ENCODE measurements around the gene UGT1A1.

UGT1A1 gene

GRCh38 chr2:233817361-233817911 is 57.4 kb downstream of the UGT1A1 start:
- Histone ChIP-seq H3F3A (ENCODE audit: insufficient read depth) (no peaks in the 10 kb centered on the region), H3K27ac (ENCODE audit: low read depth, low read length) (no peak overlapping the region), H3K9ac (ENCODE audit: low read length) (no peak overlapping the region)

GRCh38 chr2:233817995-233818638 is 58.0 kb downstream of the UGT1A1 start:
- Histone ChIP-seq H4K20me1 (ENCODE audit: low read depth, low read length) (no peaks in the 10 kb centered on the region), H3K4me3 (ENCODE audit: insufficient read depth, low read length, poor library complexity, severe bottlenecking) (no peak overlapping the region), H3K9me2 (replicated peaks; ENCODE audit: insufficient read depth, low read length) (no peaks in the 10 kb centered on the region), H3K27me3 (ENCODE audit: low read length) (no peaks in the 10 kb centered on the region), H3K4me2 (ENCODE audit: low read depth, low read length, poor library complexity, severe bottlenecking) (no peak overlapping the region), H2AFZ (ENCODE audit: low read depth, low read length, severe bottlenecking) (no peak overlapping the region), H3K27ac (ENCODE audit: low read depth, low read length) (no peak overlapping the region), H3K79me2 (ENCODE audit: insufficient read depth, low read length) (no peaks in the 10 kb centered on the region), H3F3A (ENCODE audit: insufficient read depth) (no peaks in the 10 kb centered on the region), H3K36me3 (ENCODE audit: low read length) (no peaks in the 10 kb centered on the region), H3K9me3 (ENCODE audit: insufficient read depth, low read length) (no peaks in the 10 kb centered on the region), H3K9ac (ENCODE audit: low read length) (no peak overlapping the region)
- no peak for TF ChIP-seq CTCF (IDR thresholded peaks at IDR 0.05; ENCODE audit: insufficient read depth, low read length, poor library complexity, severe bottlenecking)
- no peak for TF ChIP-seq EZH2phosphoT487 (conservative IDR thresholded peaks at IDR 0.05; ENCODE audit: low read length)

More at GRCh38 chr2:233817361-233817911, 57.4 kb downstream of the UGT1A1 start:
- Histone ChIP-seq H3K36me3 (ENCODE audit: low read length) (no peaks in the 10 kb centered on the region), H3K79me2 (ENCODE audit: insufficient read depth, low read length) (no peaks in the 10 kb centered on the region), H3K4me2 (ENCODE audit: low read depth, low read length, poor library complexity, severe bottlenecking) (no peak overlapping the region), H3K9me2 (replicated peaks; ENCODE audit: insufficient read depth, low read length) (no peaks in the 10 kb centered on the region), H3K4me3 (ENCODE audit: insufficient read depth, low read length, poor library complexity, severe bottlenecking) (no peak overlapping the region), H2AFZ (ENCODE audit: low read depth, low read length, severe bottlenecking) (no peak overlapping the region), H4K20me1 (ENCODE audit: low read depth, low read length) (no peaks in the 10 kb centered on the region), H3K9me3 (ENCODE audit: insufficient read depth, low read length) (no peaks in the 10 kb centered on the region), H3K27me3 (ENCODE audit: low read length) (no peaks in the 10 kb centered on the region)
- TF ChIP-seq CTCF (IDR thresholded peaks at IDR 0.05; ENCODE audit: insufficient read depth, low read length, poor library complexity, severe bottlenecking) (no peak), EZH2phosphoT487 (conservative IDR thresholded peaks at IDR 0.05; ENCODE audit: low read length) (no peak)

- Histone ChIP-seq H2AFZ (ENCODE audit: low read depth, low read length, severe bottlenecking) (no peak overlapping the region), H3K9me2 (replicated peaks; ENCODE audit: insufficient read depth, low read length) (no peaks in the 10 kb centered on the region), H3K9me3 (ENCODE audit: insufficient read depth, low read length) (no peaks in the 10 kb centered on the region), H3K79me2 (ENCODE audit: insufficient read depth, low read length) (no peaks in the 10 kb centered on the region), H3K36me3 (ENCODE audit: low read length) (no peaks in the 10 kb centered on the region), H3K4me2 (ENCODE audit: low read depth, low read length, poor library complexity, severe bottlenecking) (no peak overlapping the region), H3K27me3 (ENCODE audit: low read length) (no peaks in the 10 kb centered on the region), H3K27ac (ENCODE audit: low read depth, low read length) (no peak overlapping the region), H3K9ac (ENCODE audit: low read length) (no peak overlapping the region), H3K4me3 (ENCODE audit: insufficient read depth, low read length, poor library complexity, severe bottlenecking) (no peak overlapping the region), H4K20me1 (ENCODE audit: low read depth, low read length) (no peaks in the 10 kb centered on the region), H3F3A (ENCODE audit: insufficient read depth) (no peaks in the 10 kb centered on the region)
- TF ChIP-seq CTCF (IDR thresholded peaks at IDR 0.05; ENCODE audit: insufficient read depth, low read length, poor library complexity, severe bottlenecking) (no peak), EZH2phosphoT487 (conservative IDR thresholded peaks at IDR 0.05; ENCODE audit: low read length) (no peak)
Measured at GRCh38 chr2:233818639-233819621, 58.9 kb downstream of the UGT1A1 start.
